Activated B cell treated with CpG ODN at 0.5 μM for 24 hours (primary cell): ENCODE results near the gene WDR36. TPM values are rescaled to one million over a fixed set of nuclear protein-coding genes. Genes with fewer than 3 reads are reported as not detected.

Experiments
- ATAC-seq: fragments of 200-7000 bp; cut with Tn5 transposase; one replicate; pipeline ENCODE4 v1.10.0; 2021; ENCODE audit warnings: low read depth, mild to moderate bottlenecking, moderate library complexity
- CTCF ChIA-PET: fragments of 350-600 bp; sonication (Branson Sonifier 250); formaldehyde crosslinking; loops from one replicate; lab custom pipeline; 2021; ENCODE audit warnings: antibody characterized with exemption; lab: Charles Lee
- POLR2A ChIA-PET: fragments of 350-600 bp; sonication (Branson Sonifier 250); formaldehyde crosslinking; loops from one replicate; lab custom pipeline; 2021; ENCODE audit warnings: antibody characterized with exemption; lab: Charles Lee
- DNase-seq: peaks from one replicate; pipeline ENCODE4 v3.0.0; 2022
- H3K27ac Mint-ChIP-seq: one replicate; pipeline ENCODE4 v1.8.0; 2020; ENCODE audit warnings: mixed read lengths
- H3K27me3 Mint-ChIP-seq: one replicate; pipeline ENCODE4 v1.8.0; 2021; ENCODE audit warnings: mixed read lengths
- H3K36me3 Mint-ChIP-seq: one replicate; pipeline ENCODE4 v1.8.0; 2021; ENCODE audit warnings: low read depth, mixed read lengths
- H3K4me1 Mint-ChIP-seq: one replicate; pipeline ENCODE4 v1.8.0; 2021; ENCODE audit warnings: mixed read lengths
- H3K4me3 Mint-ChIP-seq: one replicate; pipeline ENCODE4 v1.8.0; 2020; ENCODE audit warnings: mild to moderate bottlenecking, mixed read lengths
- H3K9me3 Mint-ChIP-seq: one replicate; pipeline ENCODE4 v1.8.0; 2020; ENCODE audit warnings: mixed read lengths
- CTCF ChIP-seq: fragments of 200-600 bp; IDR thresholded peaks from one replicate; pipeline ENCODE4 v1.8.0; 2022; ENCODE audit warnings: antibody characterized with exemption, mild to moderate bottlenecking
- intact Hi-C: fragments of 100-400 bp; cut with micrococcal nuclease; formaldehyde crosslinking; loops from one replicate; pipeline ENCODE4 v1.15.1; 2024
- total RNA-seq: library from RNA; stranded (reverse); gene quantifications from 2 replicates; pipeline ENCODE4 v1.2.3, GENCODE V29; 2022

WDR36 gene
- total RNA-seq, 1 donor from 2014 or later: 48.6 TPM

- Mint-ChIP-seq H3K36me3 (no peaks in the 10 kb centered on the region), H3K27me3 (peaks cover 3% of the 10 kb centered on the region), H3K9me3 (no peaks in the 10 kb centered on the region), H3K27ac (no peak overlapping the region), H3K4me3 (no peak overlapping the region), H3K4me1 (no peaks in the 10 kb centered on the region)
- intact Hi-C loops: no loop called here
- CTCF ChIA-PET: no interaction called here
- ATAC-seq (no peak), DNase-seq (no peak)
- POLR2A ChIA-PET: no interaction called here
- no peak for TF ChIP-seq CTCF
Measured at GRCh38 chr5:111169269-111169668, 77.1 kb downstream of the WDR36 start.

- no peak for TF ChIP-seq CTCF
- no peak for ATAC-seq
- Mint-ChIP-seq H3K4me3 (no peak overlapping the region), H3K36me3 (no peaks in the 10 kb centered on the region), H3K27ac (no peak overlapping the region), H3K4me1 (no peaks in the 10 kb centered on the region), H3K9me3 (no peaks in the 10 kb centered on the region), H3K27me3 (peaks cover 6% of the 10 kb centered on the region)
- no peak for DNase-seq
- intact Hi-C loops: no loop called here
- POLR2A ChIA-PET: no interaction called here
- CTCF ChIA-PET: no interaction called here
Measured at GRCh38 chr5:111170279-111170678, 78.1 kb downstream of the WDR36 start.

GRCh38 chr5:111172504-111172903 is 80.4 kb downstream of the WDR36 start:
- ATAC-seq (no peak), DNase-seq (no peak)
- Mint-ChIP-seq H3K27me3 (peaks cover 6% of the 10 kb centered on the region), H3K4me1 (no peaks in the 10 kb centered on the region), H3K27ac (no peak overlapping the region), H3K4me3 (no peak overlapping the region), H3K9me3 (no peaks in the 10 kb centered on the region), H3K36me3 (no peaks in the 10 kb centered on the region)
- POLR2A ChIA-PET: no interaction called here
- intact Hi-C loops: no loop called here
- CTCF ChIA-PET: no interaction called here
- TF ChIP-seq CTCF: no peak

- ATAC-seq: no peak
- Mint-ChIP-seq H3K27me3 (peaks cover 6% of the 10 kb centered on the region), H3K36me3 (no peaks in the 10 kb centered on the region), H3K9me3 (peaks cover 3% of the 10 kb centered on the region), H3K4me3 (no peak overlapping the region), H3K4me1 (no peaks in the 10 kb centered on the region), H3K27ac (no peak overlapping the region)
- TF ChIP-seq CTCF: no peak
- ChIA-PET POLR2A (no interaction called here), CTCF (no interaction called here)
- intact Hi-C loops: no loop called here
- no peak for DNase-seq
Measured at GRCh38 chr5:111173476-111173875, 81.3 kb downstream of the WDR36 start.

Other genes with a start within 250 kb of the WDR36 start
- not detected in 2 replicates for gene TSLP, start 20.6 kb upstream of the WDR36 start, total RNA-seq
- gene CAMK4, start 132.0 kb downstream of the WDR36 start, total RNA-seq: 5.1 and 6.3 TPM in 2 replicates